Measurements from ENCODE around the gene COMMD7.

COMMD7 gene

GRCh38 chr20:32675223-32675975 lies 67.9 kb downstream of the COMMD7 start:
- no peak for DNase-seq

GRCh38 chr20:32674362-32674789 lies 68.9 kb downstream of the COMMD7 start:
- peak in 1 of 2 experiments; percentile 32 for DNase-seq

GRCh38 chr20:32672982-32673851 lies 70.0 kb downstream of the COMMD7 start:
- no peak for DNase-seq

- no peak for DNase-seq
Observed at GRCh38 chr20:32672394-32672981, 70.8 kb downstream of the COMMD7 start.

GRCh38 chr20:32670773-32671455 lies 72.4 kb downstream of the COMMD7 start:
- DNase-seq: no peak

- DNase-seq: no peak
Observed at GRCh38 chr20:32667027-32667426, 76.2 kb downstream of the COMMD7 start.

- DNase-seq: no peak
Observed at GRCh38 chr20:32664678-32665159, 78.5 kb downstream of the COMMD7 start.

GRCh38 chr20:32664012-32664677 lies 79.1 kb downstream of the COMMD7 start:
- DNase-seq: no peak

GRCh38 chr20:32663335-32664011 lies 79.8 kb downstream of the COMMD7 start:
- no peak for DNase-seq

GRCh38 chr20:32661820-32662528 lies 81.3 kb downstream of the COMMD7 start:
- DNase-seq: no peak

GRCh38 chr20:32660661-32661060 lies 82.6 kb downstream of the COMMD7 start:
- no peak for DNase-seq

GRCh38 chr20:32656827-32657226 lies 86.4 kb downstream of the COMMD7 start:
- DNase-seq: no peak

GRCh38 chr20:32655903-32656512 lies 87.3 kb downstream of the COMMD7 start:
- DNase-seq: no peak

- peak; percentile 71 to 77 for DNase-seq
Observed at GRCh38 chr20:32652739-32653526, 90.3 kb downstream of the COMMD7 start.

All from NCI-H187 (cell line).